Endothelial cell of umbilical vein (primary cell): ENCODE data around the gene CLDN19. TPM values are rescaled to one million over a fixed set of nuclear protein-coding genes. Genes with fewer than 3 reads are reported as not detected.

ENCODE experiments used
- BruUV-seq: library from RNA; stranded (reverse); fragments of 400-500 nt; replicated peaks from 2 replicates; lab custom pipeline; 2021; lab: Mats Ljungman, UMichigan
- CTCF ChIA-PET: fragments of 300-600, 350-600 bp; sonication (Branson Sonifier 250); formaldehyde crosslinking; loops from one replicate; lab custom pipeline; 2021; ENCODE audit warnings: antibody characterized with exemption, inconsistent platforms; lab: Charles Lee
- POLR2A ChIA-PET: fragments of 300-600, 350-600 bp; sonication (Branson Sonifier 250); formaldehyde crosslinking; loops from one replicate; lab custom pipeline; 2021; ENCODE audit warnings: antibody characterized with exemption, inconsistent platforms; lab: Charles Lee
- DNase-seq: peaks from one replicate; pipeline ENCODE4 v3.0.0-alpha.2; 2011; ENCODE audit warnings: low read depth, low spot score
- FAIRE-seq: peaks from 2 replicates; lab custom pipeline; 2011; peaks lifted over from hg19 to GRCh38; lab: Jason Lieb, UNC
- H2AFZ ChIP-seq: 2 replicates; pipeline ENCODE4 v1.6.0; 2012; ENCODE audit warnings: low read depth, low read length, control low read depth, inconsistent platforms
- H3K27ac ChIP-seq: 2 replicates; pipeline ENCODE4 v1.5.1; 2011; ENCODE audit warnings: low read depth, mild to moderate bottlenecking, control low read depth, low read length, moderate library complexity; ENCODE audit not compliant: insufficient read depth
- H3K27me3 ChIP-seq, 2 experiments: 2 replicates each; pipeline versions ENCODE4 v1.6.0 to v1.6.1; 2011; ENCODE audit warnings: low read length in 2 of 2, mixed read lengths in 1 of 2; ENCODE audit not compliant: control insufficient read depth in 2 of 2, insufficient read depth in 2 of 2
- H3K36me3 ChIP-seq, 2 experiments: 2 replicates in 1 of 2; 3 replicates in 1 of 2; pipeline ENCODE4 v1.5.1; 2011; ENCODE audit warnings: low read length in 2 of 2, mild to moderate bottlenecking in 1 of 2, moderate library complexity in 1 of 2; ENCODE audit not compliant: control insufficient read depth in 2 of 2, insufficient read depth in 2 of 2; ENCODE audit errors: extremely low read depth in 1 of 2
- H3K4me1 ChIP-seq: 3 replicates; pipeline ENCODE4 v1.5.1; 2011; ENCODE audit warnings: mild to moderate bottlenecking, low read length; ENCODE audit not compliant: control insufficient read depth, insufficient read depth; ENCODE audit errors: extremely low read depth
- H3K4me2 ChIP-seq: 2 replicates; pipeline ENCODE4 v1.6.1; 2011; ENCODE audit warnings: low read length, control low read depth, mixed read lengths; ENCODE audit not compliant: insufficient read depth
- H3K4me3 ChIP-seq, 3 experiments: fragments of 200-600 bp in 1 of 3; sonication (generic), shearing (Covaris generic) in 1 of 3; replicated peaks in 1 of 3; 2 replicates each; pipeline ENCODE4 v1.5.1; 2011 to 2016; ENCODE audit warnings: control low read depth in 3 of 3, low read length in 3 of 3, mild to moderate bottlenecking in 2 of 3, inconsistent platforms in 1 of 3, low read depth in 1 of 3, moderate library complexity in 1 of 3; ENCODE audit not compliant: insufficient read depth in 1 of 3
- H3K79me2 ChIP-seq: 2 replicates; pipeline ENCODE4 v1.6.0; 2012; ENCODE audit warnings: low read length, inconsistent platforms; ENCODE audit not compliant: control insufficient read depth, insufficient read depth
- H3K9ac ChIP-seq: replicated peaks from 2 replicates; pipeline ENCODE3; 2011; ENCODE audit warnings: low read length, control low read depth; ENCODE audit not compliant: insufficient read depth; ENCODE audit errors: extremely low read depth
- H3K9me1 ChIP-seq: replicated peaks from 3 replicates; pipeline ENCODE4 v1.6.0; 2011; ENCODE audit warnings: mild to moderate bottlenecking, low read length; ENCODE audit not compliant: control insufficient read depth, insufficient read depth; ENCODE audit errors: extremely low read depth
- H3K9me3 ChIP-seq: replicated peaks from 2 replicates; pipeline ENCODE4 v1.5.1; 2012; ENCODE audit warnings: low read length, inconsistent platforms; ENCODE audit not compliant: control insufficient read depth, insufficient read depth
- H4K20me1 ChIP-seq: replicated peaks from 2 replicates; pipeline ENCODE3; 2011; ENCODE audit warnings: mild to moderate bottlenecking, low read length; ENCODE audit not compliant: control insufficient read depth, insufficient read depth; ENCODE audit errors: extremely low read depth
- CTCF ChIP-seq, 2 donors: IDR thresholded peaks; 1 replicate in 1 of 2; 2 replicates in 1 of 2; pipeline ENCODE4 v1.5.1; 2011; ENCODE audit warnings: low read length in 2 of 2, mild to moderate bottlenecking in 2 of 2, moderate library complexity in 2 of 2, control low read depth in 1 of 2, inconsistent platforms in 1 of 2, low read depth in 1 of 2; ENCODE audit not compliant: insufficient read depth in 1 of 2; ENCODE audit errors: extremely low read depth in 1 of 2
- EZH2 ChIP-seq: IDR thresholded peaks from 2 replicates; pipeline ENCODE4 v1.6.1; 2012; ENCODE audit warnings: borderline replicate concordance, low read depth, mild to moderate bottlenecking, moderate library complexity, low read length, inconsistent platforms; ENCODE audit not compliant: severe bottlenecking
- FOS ChIP-seq: IDR thresholded peaks from 2 replicates; pipeline ENCODE4 v1.6.1; 2011; ENCODE audit warnings: mild to moderate bottlenecking, low read length, moderate library complexity, borderline replicate concordance; ENCODE audit not compliant: insufficient read depth
- GATA2 ChIP-seq: IDR thresholded peaks from 2 replicates; pipeline ENCODE4 v1.7.0; 2011; ENCODE audit warnings: low read depth, mild to moderate bottlenecking, moderate library complexity, mixed read lengths, low read length; ENCODE audit not compliant: insufficient read length, insufficient read depth
- JUN ChIP-seq: IDR thresholded peaks from 2 replicates; pipeline ENCODE4 v1.6.1; 2011; ENCODE audit warnings: borderline replicate concordance, low read depth; ENCODE audit not compliant: insufficient read length, insufficient read depth
- MAX ChIP-seq: IDR thresholded peaks from 2 replicates; pipeline ENCODE4 v1.6.1; 2011; ENCODE audit not compliant: insufficient read depth, insufficient read length
- MYC ChIP-seq: IDR thresholded peaks from one replicate; pipeline ENCODE4 v1.6.1; 2011; ENCODE audit warnings: mild to moderate bottlenecking, low read depth, low read length
- POLR2A ChIP-seq: IDR thresholded peaks from 2 replicates; pipeline ENCODE4 v1.6.1; 2012; ENCODE audit warnings: low read depth, mild to moderate bottlenecking, control low read depth, low read length
- POLR2AphosphoS5 ChIP-seq: IDR thresholded peaks from 2 replicates; pipeline ENCODE4 v1.6.1; 2012; ENCODE audit warnings: low read depth, mild to moderate bottlenecking, control low read depth, low read length, moderate library complexity; ENCODE audit not compliant: insufficient read depth
- dilution Hi-C: fragments of 300-500 bp; cut with MboI; formaldehyde crosslinking; loops from one replicate; pipeline ENCODE4 v1.15.0; 2019; ENCODE audit warnings: low sequenced_read_pairs; ENCODE audit not compliant: extremely low pct_ligation_motif_present
- intact Hi-C: fragments of 100-400 bp; cut with micrococcal nuclease; formaldehyde crosslinking; loops from one replicate; pipeline ENCODE4 v1.10.0; 2022
- polyA plus RNA-seq, 4 experiments: library from polyadenylated mRNA; depleted of rRNA in 3 of 4; stranded (reverse) in 3 of 4; unstranded in 1 of 4; fragments of >200 nt; gene quantifications; 2 replicates each; pipeline versions ENCODE4 v1.2.1 to v1.2.3, GENCODE V29; 2011 to 2012; ENCODE audit warnings: missing spikeins in 1 of 4
- total RNA-seq: library from RNA; stranded (reverse); gene quantifications from 2 replicates; pipeline ENCODE4 v1.2.3, GENCODE V29; 2021

The CLDN19 gene
- total and polyA plus RNA-seq, 2 donors (not counting 3 experiments of a cell fraction or from before 2014, with no cell fraction given): not detected

GRCh38 chr1:42747125-42747524 lies 7.1 kb upstream of the CLDN19 start:
- Histone ChIP-seq H4K20me1 (no peaks in the 10 kb centered on the region), H3K4me3 (no peak overlapping the region), H3K9me3 (no peaks in the 10 kb centered on the region), H3K9ac (no peak overlapping the region), H3K27ac (no peak overlapping the region), H2AFZ (no peak overlapping the region), H3K4me2 (no peak overlapping the region), H3K36me3 (peaks cover 6 to 42% of the 10 kb centered on the region in 2 experiments), H3K27me3 (no peaks in the 10 kb centered on the region), H3K4me1 (no peaks in the 10 kb centered on the region), H3K79me2 (no peaks in the 10 kb centered on the region), H3K9me1 (no peaks in the 10 kb centered on the region)
- no TSS peak for BruUV-seq
- ChIA-PET POLR2A (no interaction called here), CTCF (interaction anchor here (0.7 to 6.1 kb wide), 9 partner anchors 9 to 601 kb away, joined by 3 to 79 read pairs (median 7); partner anchors contain the start of gene YBX1)
- FAIRE-seq (no peak), DNase-seq (peak; percentile 22)
- TF ChIP-seq CTCF (IDR thresholded peaks at IDR 0.05; ENCODE audit: extremely low read depth in 1 of 2, insufficient read depth in 1 of 2, low read depth in 1 of 2, low read length in 2 of 2) (peak; percentile 52 to 78), MYC (no peak)
- dilution Hi-C loops (no loop called here), intact Hi-C loops (loop anchor here (1.0 to 2.0 kb wide), 2 partner anchors 169 to 402 kb away; no protein-coding TSS in a partner anchor)

GRCh38 chr1:42746436-42747105 lies 6.5 kb upstream of the CLDN19 start:
- Histone ChIP-seq H3K4me3 (no peak overlapping the region), H3K9me3 (no peaks in the 10 kb centered on the region), H3K27ac (no peak overlapping the region), H3K27me3 (no peaks in the 10 kb centered on the region), H3K4me1 (no peaks in the 10 kb centered on the region), H3K4me2 (no peak overlapping the region), H3K79me2 (no peaks in the 10 kb centered on the region), H3K9ac (no peak overlapping the region), H3K9me1 (no peaks in the 10 kb centered on the region), H3K36me3 (peaks cover 3 to 37% of the 10 kb centered on the region in 2 experiments), H4K20me1 (no peaks in the 10 kb centered on the region), H2AFZ (no peak overlapping the region)
- POLR2A ChIA-PET: no interaction called here
- dilution Hi-C loops: no loop called here
- no peak for FAIRE-seq
- no peak for DNase-seq
- TSS peak; percentile 69 for BruUV-seq
- intact Hi-C loops: loop anchor here (1.0 to 2.0 kb wide), 2 partner anchors 168 to 402 kb away; no protein-coding TSS in a partner anchor
- CTCF ChIA-PET: interaction anchor here (0.7 to 6.1 kb wide), 9 partner anchors 9 to 600 kb away, joined by 3 to 79 read pairs (median 7); partner anchors contain the start of gene YBX1
- TF ChIP-seq JUN: no peak
- no peak for TF ChIP-seq EZH2
- no peak for TF ChIP-seq FOS
- no peak for TF ChIP-seq GATA2
- TF ChIP-seq MAX: no peak
- no peak for TF ChIP-seq MYC
- TF ChIP-seq CTCF (IDR thresholded peaks at IDR 0.05; ENCODE audit: extremely low read depth in 1 of 2, insufficient read depth in 1 of 2, low read depth in 1 of 2, low read length in 2 of 2): no peak
- no peak for TF ChIP-seq POLR2A
- no peak for TF ChIP-seq POLR2AphosphoS5
